HepG2 (cell line): Measurements from ENCODE around the gene NKAIN2. TPM values are rescaled to one million over a fixed set of nuclear protein-coding genes. Genes with fewer than 3 reads are reported as not detected.

Experiments
- ATAC-seq: fragments of 200-7000 bp; cut with Tn5 transposase; 3 replicates; pipeline ENCODE4 v1.9.1; 2020; ENCODE audit warnings: mild to moderate bottlenecking, moderate library complexity
- BruUV-seq: library from RNA; stranded (reverse); fragments of 400-500 nt; replicated peaks from 2 replicates; lab custom pipeline; 2021; lab: Mats Ljungman, UMichigan
- CTCF ChIA-PET: fragments of 300-600 bp; formaldehyde crosslinking; extraction: SDS; loops from one replicate; lab custom pipeline; 2021; ENCODE audit warnings: low total read pairs, inconsistent platforms, low intra/inter-chr PET ratio; lab: Yijun Ruan, JAX
- POLR2A ChIA-PET: fragments of 350-600 bp; sonication (Branson Sonifier 250); formaldehyde crosslinking; loops from one replicate; lab custom pipeline; 2020; ENCODE audit warnings: antibody characterized with exemption, inconsistent platforms; lab: Yijun Ruan, JAX
- DNase-seq: peaks from one replicate; pipeline ENCODE4 v3.0.0-alpha.2; 2015; ENCODE audit warnings: low spot score
- FAIRE-seq: peaks from 3 replicates; lab custom pipeline; 2011; peaks lifted over from hg19 to GRCh38; lab: Jason Lieb, UNC
- H2AFZ ChIP-seq: one replicate; pipeline ENCODE4 v1.6.1; 2011; ENCODE audit warnings: low read length, inconsistent platforms
- H3K27ac ChIP-seq: fragments of 300-600 bp; 3 replicates; pipeline ENCODE4 v1.8.0; 2011; ENCODE audit warnings: mixed run types, mild to moderate bottlenecking, mixed read lengths, low read length, inconsistent platforms; ENCODE audit not compliant: insufficient read depth; ENCODE audit errors: extremely low read length
- H3K27me3 ChIP-seq, 2 experiments: fragments of 200-600 bp in 1 of 2; 2 replicates in 1 of 2; 3 replicates in 1 of 2; pipeline versions ENCODE4 v1.6.0 to v1.8.0; 2011; ENCODE audit warnings: low read length in 2 of 2, mild to moderate bottlenecking in 2 of 2, moderate library complexity in 2 of 2, inconsistent platforms in 1 of 2; ENCODE audit not compliant: insufficient read depth in 2 of 2, control insufficient read depth in 1 of 2
- H3K36me3 ChIP-seq, 2 experiments: fragments of 200-600 bp in 1 of 2; replicated peaks in 1 of 2; 2 replicates in 1 of 2; 3 replicates in 1 of 2; pipeline versions ENCODE4 v1.5.1 to v1.8.0; 2011; ENCODE audit warnings: low read length in 2 of 2, inconsistent platforms in 1 of 2; ENCODE audit not compliant: insufficient read depth in 2 of 2, control insufficient read depth in 1 of 2
- H3K4me1 ChIP-seq: 2 replicates; pipeline ENCODE4 v1.5.1; 2012; ENCODE audit warnings: low read length, inconsistent platforms; ENCODE audit not compliant: insufficient read depth
- H3K4me2 ChIP-seq: 2 replicates; pipeline ENCODE4 v1.6.0; 2011; ENCODE audit warnings: low read depth, low read length, inconsistent platforms
- H3K4me3 ChIP-seq, 3 experiments: fragments of 200-600 bp in 1 of 3; sonication (generic), shearing (Covaris generic) in 1 of 3; replicated peaks in 1 of 3; 2 replicates each; pipeline ENCODE4 v1.5.1; 2011 to 2016; ENCODE audit warnings: low read length in 3 of 3, inconsistent platforms in 2 of 3, low read depth in 2 of 3, mild to moderate bottlenecking in 2 of 3, control low read depth in 1 of 3, mixed read lengths in 1 of 3; ENCODE audit not compliant: insufficient read depth in 1 of 3
- H3K79me2 ChIP-seq: one replicate; pipeline ENCODE4 v1.6.1; 2011; ENCODE audit warnings: low read length, inconsistent platforms; ENCODE audit not compliant: insufficient read depth
- H3K9ac ChIP-seq: 2 replicates; pipeline ENCODE4 v1.6.0; 2011; ENCODE audit warnings: mild to moderate bottlenecking, low read depth, low read length, inconsistent platforms; ENCODE audit not compliant: insufficient read depth
- H3K9me3 ChIP-seq: 2 replicates; pipeline ENCODE4 v1.5.1; 2012; ENCODE audit warnings: mild to moderate bottlenecking, low read length
- H4K20me1 ChIP-seq: 2 replicates; pipeline ENCODE4 v1.6.0; 2011; ENCODE audit warnings: inconsistent platforms, mild to moderate bottlenecking, low read length, moderate library complexity; ENCODE audit not compliant: insufficient read depth
- HES4 ChIP-seq: sonication (generic); formaldehyde crosslinking; IDR thresholded peaks from 2 replicates; pipeline ENCODE4 v1.9.0; 2021; ENCODE audit warnings: mild to moderate bottlenecking, missing genetic modification reagents, borderline replicate concordance
- HNRNPH1 ChIP-seq: fragments of 200-400 bp; formaldehyde crosslinking; optimal IDR thresholded peaks from 2 replicates; pipeline ENCODE3; 2017; ENCODE audit warnings: mild to moderate bottlenecking, low read depth, low read length
- JDP2 ChIP-seq: sonication (generic); formaldehyde crosslinking; IDR thresholded peaks from 2 replicates; pipeline ENCODE4 v1.8.1; 2022; ENCODE audit warnings: missing genetic modification reagents, borderline replicate concordance
- NFYC ChIP-seq: IDR thresholded peaks from 2 replicates; pipeline ENCODE4 v1.6.1; 2016; ENCODE audit warnings: missing genetic modification reagents, missing compliant biosample characterization
- TBX2 ChIP-seq: sonication (generic); formaldehyde crosslinking; IDR thresholded peaks from 2 replicates; pipeline ENCODE4 v1.5.0; 2020; ENCODE audit warnings: missing genetic modification reagents, mild to moderate bottlenecking, borderline replicate concordance
- THYN1 ChIP-seq: sonication (generic); formaldehyde crosslinking; IDR thresholded peaks from 2 replicates; pipeline ENCODE4 v1.8.1; 2023; ENCODE audit warnings: low read depth, mild to moderate bottlenecking, moderate library complexity, missing genetic modification reagents, borderline replicate concordance
- ZFX ChIP-seq: sonication (generic); formaldehyde crosslinking; IDR thresholded peaks from 2 replicates; pipeline ENCODE4 v1.4.0; 2020; ENCODE audit warnings: mild to moderate bottlenecking, low read depth, missing genetic modification reagents, moderate library complexity
- ZNF138 ChIP-seq: sonication (generic); formaldehyde crosslinking; IDR thresholded peaks from 2 replicates; pipeline ENCODE4 v1.5.0; 2020; ENCODE audit warnings: mild to moderate bottlenecking, low read depth, missing genetic modification reagents
- ZNF672 ChIP-seq: sonication (generic); formaldehyde crosslinking; IDR thresholded peaks from 2 replicates; pipeline ENCODE4 v1.8.1; 2022; ENCODE audit warnings: missing genetic modification reagents
- WGBS: methylation state at CpG from one replicate; pipeline ENCODE4 v1.1.6; 2017; ENCODE audit warnings: low lambda C conversion rate; 5-methylcytosine and 5-hydroxymethylcytosine counted together
- in situ Hi-C: cut with HindIII; loops from 2 replicates; pipeline ENCODE4 v1.10.0; 2017; ENCODE audit warnings: low pct_unique_long_range_greater_than_20kb; ENCODE audit not compliant: extremely low pct_ligation_motif_present
- intact Hi-C: fragments of 100-400 bp; cut with micrococcal nuclease; formaldehyde crosslinking; loops from one replicate; pipeline ENCODE4 v1.10.0; 2022; ENCODE audit not compliant: unreplicated experiment
- polyA plus RNA-seq, 8 experiments: library from polyadenylated mRNA; depleted of rRNA in 3 of 8; stranded (reverse) in 7 of 8; unstranded in 1 of 8; fragments of >200 nt; fragmentation: Illumina TruSeq in 4 of 8; extraction: Trizol in 4 of 8; gene quantifications; 2 replicates each; pipeline versions ENCODE4 v1.2.1 to v1.2.3, GENCODE V29; 2011 to 2016; ENCODE audit warnings: low read depth in 4 of 8, missing spikeins in 1 of 8, mixed read lengths in 1 of 8; ENCODE audit not compliant: insufficient read depth in 1 of 8
- total RNA-seq, 5 experiments: library from RNA; depleted of rRNA; stranded (reverse); fragments of >200 nt; fragmentation: Illumina TruSeq; extraction: Trizol; gene quantifications; 2 replicates each; pipeline ENCODE4 v1.2.3, GENCODE V29; 2016; ENCODE audit warnings: low read depth in 1 of 5
- TF ChIP-seq, protein P1 (sequence below): sonication (generic); formaldehyde crosslinking; conservative IDR thresholded peaks from 2 replicates; pipeline ENCODE4 v1.4.0; 2020; ENCODE audit warnings: mild to moderate bottlenecking, missing genetic modification reagents, moderate library complexity

Gene NKAIN2
- total and polyA plus RNA-seq, 2 of the 13 experiments (the other 11 are each of a cell fraction or from before 2014, with no cell fraction given) = not detected

DNA sequence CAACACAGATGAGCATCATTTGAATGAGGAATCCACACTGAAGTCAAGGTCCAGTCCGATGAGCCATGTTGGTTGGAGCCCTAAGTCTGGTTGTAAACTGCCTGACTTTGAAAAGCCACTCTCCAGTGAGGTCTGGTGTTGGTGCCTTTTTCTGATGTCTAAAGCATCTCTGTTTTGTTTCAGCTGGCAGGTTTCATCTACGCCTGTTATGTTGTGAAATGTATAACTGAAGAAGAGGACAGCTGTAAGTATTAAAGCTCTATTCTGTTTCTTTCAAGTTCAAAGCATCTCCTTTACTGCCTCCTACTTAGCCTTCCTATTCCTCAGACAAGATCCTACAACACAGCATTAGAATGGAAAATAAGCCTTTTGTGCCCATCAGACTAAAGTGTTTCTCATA, 987.5 kb downstream of the NKAIN2 start:
- BruUV-seq = no TSS peak
- FAIRE-seq (no peak), ATAC-seq (no peak), DNase-seq (no peak)
- Histone ChIP-seq H3K9ac (no peak overlapping the region), H3K79me2 (no peaks in the 10 kb centered on the region), H3K4me2 (no peak overlapping the region), H3K4me3 (no peak overlapping the region), H4K20me1 (no peaks in the 10 kb centered on the region), H3K4me1 (no peaks in the 10 kb centered on the region), H3K27me3 (no peaks in the 10 kb centered on the region; a peak in 1 of 5 replicates), H2AFZ (no peak overlapping the region), H3K36me3 (no peaks in the 10 kb centered on the region), H3K27ac (no peak overlapping the region), H3K9me3 (no peaks in the 10 kb centered on the region)
- POLR2A ChIA-PET = no interaction called here
- TF ChIP-seq NFYC (CRISPR knock-in tag) (no peak), THYN1 (no peak), TBX2 (no peak), HES4 (no peak), JDP2 (CRISPR knock-in tag) (no peak), HNRNPH1 (no peak), ZNF138 (CRISPR knock-in tag) (no peak), ZFX (no peak), ZNF672 (CRISPR knock-in tag) (no peak)
- TF ChIP-seq, protein P1, sequence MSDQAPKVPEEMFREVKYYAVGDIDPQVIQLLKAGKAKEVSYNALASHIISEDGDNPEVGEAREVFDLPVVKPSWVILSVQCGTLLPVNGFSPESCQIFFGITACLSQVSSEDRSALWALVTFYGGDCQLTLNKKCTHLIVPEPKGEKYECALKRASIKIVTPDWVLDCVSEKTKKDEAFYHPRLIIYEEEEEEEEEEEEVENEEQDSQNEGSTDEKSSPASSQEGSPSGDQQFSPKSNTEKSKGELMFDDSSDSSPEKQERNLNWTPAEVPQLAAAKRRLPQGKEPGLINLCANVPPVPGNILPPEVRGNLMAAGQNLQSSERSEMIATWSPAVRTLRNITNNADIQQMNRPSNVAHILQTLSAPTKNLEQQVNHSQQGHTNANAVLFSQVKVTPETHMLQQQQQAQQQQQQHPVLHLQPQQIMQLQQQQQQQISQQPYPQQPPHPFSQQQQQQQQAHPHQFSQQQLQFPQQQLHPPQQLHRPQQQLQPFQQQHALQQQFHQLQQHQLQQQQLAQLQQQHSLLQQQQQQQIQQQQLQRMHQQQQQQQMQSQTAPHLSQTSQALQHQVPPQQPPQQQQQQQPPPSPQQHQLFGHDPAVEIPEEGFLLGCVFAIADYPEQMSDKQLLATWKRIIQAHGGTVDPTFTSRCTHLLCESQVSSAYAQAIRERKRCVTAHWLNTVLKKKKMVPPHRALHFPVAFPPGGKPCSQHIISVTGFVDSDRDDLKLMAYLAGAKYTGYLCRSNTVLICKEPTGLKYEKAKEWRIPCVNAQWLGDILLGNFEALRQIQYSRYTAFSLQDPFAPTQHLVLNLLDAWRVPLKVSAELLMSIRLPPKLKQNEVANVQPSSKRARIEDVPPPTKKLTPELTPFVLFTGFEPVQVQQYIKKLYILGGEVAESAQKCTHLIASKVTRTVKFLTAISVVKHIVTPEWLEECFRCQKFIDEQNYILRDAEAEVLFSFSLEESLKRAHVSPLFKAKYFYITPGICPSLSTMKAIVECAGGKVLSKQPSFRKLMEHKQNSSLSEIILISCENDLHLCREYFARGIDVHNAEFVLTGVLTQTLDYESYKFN (CRISPR knock-in tag) = no peak
- CTCF ChIA-PET = no interaction called here
- intact Hi-C loops (no loop called here), in situ Hi-C loops (loop anchor here (25.0 kb wide), 1 partner anchor 979 kb away; the partner anchor contains the start of gene NKAIN2)
- WGBS = 17% methylated on average over 2 of the region's 2 CpGs
